WTC11 (cell line): ENCODE data around the gene DDOST. TPM values are rescaled to one million over a fixed set of nuclear protein-coding genes. Genes with fewer than 3 reads are reported as not detected.

Experiments
- ATAC-seq: fragments of 200-7000 bp; cut with Tn5 transposase; 2 replicates; pipeline ENCODE4 v1.10.0; 2021; ENCODE audit warnings: mild to moderate bottlenecking, moderate library complexity
- CTCF ChIA-PET: fragments of 300-600 bp; sonication (Branson Sonifier 250); formaldehyde crosslinking; loops from one replicate; lab custom pipeline; 2021; ENCODE audit warnings: antibody characterized with exemption; lab: Charles Lee
- POLR2A ChIA-PET: fragments of 350-600 bp; sonication (Branson Sonifier 250); formaldehyde crosslinking; loops from one replicate; lab custom pipeline; 2021; ENCODE audit warnings: antibody characterized with exemption; lab: Charles Lee
- DNase-seq: peaks from one replicate; pipeline ENCODE4 v3.0.0; 2021; ENCODE audit warnings: low spot score
- H3K27ac Mint-ChIP-seq: 2 replicates; pipeline ENCODE4 v1.8.0; 2021; ENCODE audit warnings: mixed read lengths
- H3K27me3 Mint-ChIP-seq: 2 replicates; pipeline ENCODE4 v1.8.0; 2021; ENCODE audit warnings: low read depth, mild to moderate bottlenecking, moderate library complexity, mixed read lengths
- H3K36me3 Mint-ChIP-seq: 2 replicates; pipeline ENCODE4 v1.8.0; 2021; ENCODE audit warnings: mixed read lengths
- H3K4me1 Mint-ChIP-seq: 2 replicates; pipeline ENCODE4 v1.8.0; 2022; ENCODE audit warnings: mixed read lengths
- H3K4me3 Mint-ChIP-seq: 2 replicates; pipeline ENCODE4 v1.8.0; 2021; ENCODE audit warnings: mild to moderate bottlenecking, moderate library complexity, mixed read lengths
- H3K9me3 Mint-ChIP-seq: 2 replicates; pipeline ENCODE4 v1.8.0; 2021; ENCODE audit warnings: mixed read lengths
- ARID4B ChIP-seq: sonication (generic); formaldehyde crosslinking; IDR thresholded peaks from 2 replicates; pipeline ENCODE4 v1.8.0; 2023; ENCODE audit warnings: missing genetic modification reagents, mild to moderate bottlenecking, borderline replicate concordance
- CREB1 ChIP-seq: sonication (generic); formaldehyde crosslinking; IDR thresholded peaks from 2 replicates; pipeline ENCODE4 v1.8.0; 2023; ENCODE audit warnings: mild to moderate bottlenecking, missing genetic modification reagents
- EMX1 ChIP-seq: fragments of 250-450 bp; sonication (Bioruptor Pico); IDR thresholded peaks from 2 replicates; pipeline ENCODE4 v1.8.0; 2021; ENCODE audit warnings: mild to moderate bottlenecking
- HMGA2 ChIP-seq: fragments of 250-450 bp; sonication (Bioruptor Pico); IDR thresholded peaks from 2 replicates; pipeline ENCODE4 v1.4.0; 2021; ENCODE audit warnings: mild to moderate bottlenecking, moderate library complexity
- NFATC4 ChIP-seq: fragments of 250-450 bp; sonication (Bioruptor Pico); IDR thresholded peaks from 2 replicates; pipeline ENCODE4 v1.9.0; 2021; ENCODE audit warnings: mild to moderate bottlenecking
- NR1H2 ChIP-seq: sonication (generic); formaldehyde crosslinking; IDR thresholded peaks from 2 replicates; pipeline ENCODE4 v1.9.0; 2021; ENCODE audit warnings: mild to moderate bottlenecking, moderate library complexity, missing genetic modification reagents
- NR3C1 ChIP-seq: sonication (generic); formaldehyde crosslinking; conservative IDR thresholded peaks from 2 replicates; pipeline ENCODE4 v1.8.1; 2023; ENCODE audit warnings: low read depth, mild to moderate bottlenecking, missing genetic modification reagents
- RORB ChIP-seq: fragments of 250-450 bp; sonication (Bioruptor Pico); IDR thresholded peaks from 2 replicates; pipeline ENCODE4 v1.9.0; 2021; ENCODE audit warnings: mild to moderate bottlenecking
- SMAD4 ChIP-seq: sonication (generic); formaldehyde crosslinking; IDR thresholded peaks from 2 replicates; pipeline ENCODE4 v1.8.0; 2022; ENCODE audit warnings: mild to moderate bottlenecking, missing genetic modification reagents
- ZBTB21 ChIP-seq: sonication (generic); formaldehyde crosslinking; IDR thresholded peaks from 2 replicates; pipeline ENCODE4 v1.8.1; 2023; ENCODE audit warnings: mild to moderate bottlenecking, missing genetic modification reagents, borderline replicate concordance
- ZNF219 ChIP-seq: sonication (generic); formaldehyde crosslinking; IDR thresholded peaks from 2 replicates; pipeline ENCODE4 v1.8.0; 2023; ENCODE audit warnings: missing genetic modification reagents, mild to moderate bottlenecking, borderline replicate concordance
- ZNF416 ChIP-seq: fragments of 250-450 bp; sonication (Bioruptor Pico); IDR thresholded peaks from 2 replicates; pipeline ENCODE4 v1.9.0; 2021; ENCODE audit warnings: mild to moderate bottlenecking, inconsistent platforms
- total RNA-seq: library from RNA; stranded (reverse); gene quantifications from 3 replicates; pipeline ENCODE4 v1.2.3, GENCODE V29; 2021
- TF ChIP-seq, protein P1 (sequence below): sonication (generic); formaldehyde crosslinking; IDR thresholded peaks from 2 replicates; pipeline ENCODE4 v1.8.1; 2022; ENCODE audit warnings: low read depth, missing genetic modification reagents, borderline replicate concordance
- TF ChIP-seq, protein P2 (sequence below): sonication (generic); formaldehyde crosslinking; IDR thresholded peaks from 2 replicates; pipeline ENCODE4 v1.8.1; 2023; ENCODE audit warnings: mild to moderate bottlenecking, missing genetic modification reagents, borderline replicate concordance
- TF ChIP-seq, protein P3 (sequence below): sonication (generic); formaldehyde crosslinking; IDR thresholded peaks from 2 replicates; pipeline ENCODE4 v1.8.1; 2023; ENCODE audit warnings: mild to moderate bottlenecking, missing genetic modification reagents
- TF ChIP-seq, protein P4 (sequence below): fragments of 250-450 bp; sonication (Bioruptor Pico); IDR thresholded peaks from 2 replicates; pipeline ENCODE4 v2.1.2; 2022; ENCODE audit warnings: mild to moderate bottlenecking, moderate library complexity
- TF ChIP-seq, protein P5 (sequence below): fragments of 250-450 bp; sonication (Bioruptor Pico); IDR thresholded peaks from 2 replicates; pipeline ENCODE4 v1.8.0; 2021; ENCODE audit warnings: mild to moderate bottlenecking

DDOST gene
- total RNA-seq, 1 experiment from 2014 or later: 300 TPM

DNA sequence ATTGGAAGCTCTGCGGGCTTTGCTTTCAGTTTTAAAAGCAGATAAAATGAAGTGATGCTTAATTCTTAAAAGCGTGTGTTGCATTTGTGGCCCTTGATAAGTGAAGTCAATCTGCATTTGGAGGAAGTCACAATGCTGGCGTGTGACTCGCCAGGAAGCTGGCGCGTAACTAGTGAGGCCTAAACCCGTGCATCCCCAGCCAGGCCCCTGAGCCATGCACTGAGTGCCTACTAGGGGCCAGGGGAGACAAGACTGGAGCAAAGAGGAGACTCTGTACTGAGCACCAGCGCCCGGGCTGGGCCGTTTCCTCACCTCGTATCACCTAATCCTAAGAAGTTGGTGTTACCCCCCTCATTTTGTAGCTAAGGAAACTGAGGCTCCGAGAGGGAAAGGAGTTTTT lies 4.6 kb upstream of the DDOST start (continued):
- TF ChIP-seq NFATC4 (no peak), ZBTB21 (CRISPR knock-in tag) (no peak), CREB1 (no peak), EMX1 (CRISPR knock-in tag) (no peak), HMGA2 (CRISPR knock-in tag) (no peak)
- TF ChIP-seq, protein P1, sequence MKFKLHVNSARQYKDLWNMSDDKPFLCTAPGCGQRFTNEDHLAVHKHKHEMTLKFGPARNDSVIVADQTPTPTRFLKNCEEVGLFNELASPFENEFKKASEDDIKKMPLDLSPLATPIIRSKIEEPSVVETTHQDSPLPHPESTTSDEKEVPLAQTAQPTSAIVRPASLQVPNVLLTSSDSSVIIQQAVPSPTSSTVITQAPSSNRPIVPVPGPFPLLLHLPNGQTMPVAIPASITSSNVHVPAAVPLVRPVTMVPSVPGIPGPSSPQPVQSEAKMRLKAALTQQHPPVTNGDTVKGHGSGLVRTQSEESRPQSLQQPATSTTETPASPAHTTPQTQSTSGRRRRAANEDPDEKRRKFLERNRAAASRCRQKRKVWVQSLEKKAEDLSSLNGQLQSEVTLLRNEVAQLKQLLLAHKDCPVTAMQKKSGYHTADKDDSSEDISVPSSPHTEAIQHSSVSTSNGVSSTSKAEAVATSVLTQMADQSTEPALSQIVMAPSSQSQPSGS (CRISPR knock-in tag): no peak
- TF ChIP-seq, protein P2, sequence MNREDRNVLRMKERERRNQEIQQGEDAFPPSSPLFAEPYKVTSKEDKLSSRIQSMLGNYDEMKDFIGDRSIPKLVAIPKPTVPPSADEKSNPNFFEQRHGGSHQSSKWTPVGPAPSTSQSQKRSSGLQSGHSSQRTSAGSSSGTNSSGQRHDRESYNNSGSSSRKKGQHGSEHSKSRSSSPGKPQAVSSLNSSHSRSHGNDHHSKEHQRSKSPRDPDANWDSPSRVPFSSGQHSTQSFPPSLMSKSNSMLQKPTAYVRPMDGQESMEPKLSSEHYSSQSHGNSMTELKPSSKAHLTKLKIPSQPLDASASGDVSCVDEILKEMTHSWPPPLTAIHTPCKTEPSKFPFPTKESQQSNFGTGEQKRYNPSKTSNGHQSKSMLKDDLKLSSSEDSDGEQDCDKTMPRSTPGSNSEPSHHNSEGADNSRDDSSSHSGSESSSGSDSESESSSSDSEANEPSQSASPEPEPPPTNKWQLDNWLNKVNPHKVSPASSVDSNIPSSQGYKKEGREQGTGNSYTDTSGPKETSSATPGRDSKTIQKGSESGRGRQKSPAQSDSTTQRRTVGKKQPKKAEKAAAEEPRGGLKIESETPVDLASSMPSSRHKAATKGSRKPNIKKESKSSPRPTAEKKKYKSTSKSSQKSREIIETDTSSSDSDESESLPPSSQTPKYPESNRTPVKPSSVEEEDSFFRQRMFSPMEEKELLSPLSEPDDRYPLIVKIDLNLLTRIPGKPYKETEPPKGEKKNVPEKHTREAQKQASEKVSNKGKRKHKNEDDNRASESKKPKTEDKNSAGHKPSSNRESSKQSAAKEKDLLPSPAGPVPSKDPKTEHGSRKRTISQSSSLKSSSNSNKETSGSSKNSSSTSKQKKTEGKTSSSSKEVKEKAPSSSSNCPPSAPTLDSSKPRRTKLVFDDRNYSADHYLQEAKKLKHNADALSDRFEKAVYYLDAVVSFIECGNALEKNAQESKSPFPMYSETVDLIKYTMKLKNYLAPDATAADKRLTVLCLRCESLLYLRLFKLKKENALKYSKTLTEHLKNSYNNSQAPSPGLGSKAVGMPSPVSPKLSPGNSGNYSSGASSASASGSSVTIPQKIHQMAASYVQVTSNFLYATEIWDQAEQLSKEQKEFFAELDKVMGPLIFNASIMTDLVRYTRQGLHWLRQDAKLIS: no peak
- TF ChIP-seq, protein P3, sequence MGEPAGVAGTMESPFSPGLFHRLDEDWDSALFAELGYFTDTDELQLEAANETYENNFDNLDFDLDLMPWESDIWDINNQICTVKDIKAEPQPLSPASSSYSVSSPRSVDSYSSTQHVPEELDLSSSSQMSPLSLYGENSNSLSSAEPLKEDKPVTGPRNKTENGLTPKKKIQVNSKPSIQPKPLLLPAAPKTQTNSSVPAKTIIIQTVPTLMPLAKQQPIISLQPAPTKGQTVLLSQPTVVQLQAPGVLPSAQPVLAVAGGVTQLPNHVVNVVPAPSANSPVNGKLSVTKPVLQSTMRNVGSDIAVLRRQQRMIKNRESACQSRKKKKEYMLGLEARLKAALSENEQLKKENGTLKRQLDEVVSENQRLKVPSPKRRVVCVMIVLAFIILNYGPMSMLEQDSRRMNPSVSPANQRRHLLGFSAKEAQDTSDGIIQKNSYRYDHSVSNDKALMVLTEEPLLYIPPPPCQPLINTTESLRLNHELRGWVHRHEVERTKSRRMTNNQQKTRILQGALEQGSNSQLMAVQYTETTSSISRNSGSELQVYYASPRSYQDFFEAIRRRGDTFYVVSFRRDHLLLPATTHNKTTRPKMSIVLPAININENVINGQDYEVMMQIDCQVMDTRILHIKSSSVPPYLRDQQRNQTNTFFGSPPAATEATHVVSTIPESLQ (CRISPR knock-in tag): no peak

GRCh38 chr1:20663969-20664715 lies 3.0 kb upstream of the DDOST start:
- H3K27me3 Mint-ChIP-seq: no peaks in the 10 kb centered on the region
- ATAC-seq (no peak), DNase-seq (no peak)
- TF ChIP-seq RORB (CRISPR knock-in tag) (no peak), NR3C1 (CRISPR knock-in tag) (no peak), ZNF219 (CRISPR knock-in tag) (no peak), ZNF416 (CRISPR knock-in tag) (no peak), NR1H2 (CRISPR knock-in tag) (no peak), ARID4B (CRISPR knock-in tag) (no peak), SMAD4 (CRISPR knock-in tag) (no peak)
- TF ChIP-seq, protein P4, sequence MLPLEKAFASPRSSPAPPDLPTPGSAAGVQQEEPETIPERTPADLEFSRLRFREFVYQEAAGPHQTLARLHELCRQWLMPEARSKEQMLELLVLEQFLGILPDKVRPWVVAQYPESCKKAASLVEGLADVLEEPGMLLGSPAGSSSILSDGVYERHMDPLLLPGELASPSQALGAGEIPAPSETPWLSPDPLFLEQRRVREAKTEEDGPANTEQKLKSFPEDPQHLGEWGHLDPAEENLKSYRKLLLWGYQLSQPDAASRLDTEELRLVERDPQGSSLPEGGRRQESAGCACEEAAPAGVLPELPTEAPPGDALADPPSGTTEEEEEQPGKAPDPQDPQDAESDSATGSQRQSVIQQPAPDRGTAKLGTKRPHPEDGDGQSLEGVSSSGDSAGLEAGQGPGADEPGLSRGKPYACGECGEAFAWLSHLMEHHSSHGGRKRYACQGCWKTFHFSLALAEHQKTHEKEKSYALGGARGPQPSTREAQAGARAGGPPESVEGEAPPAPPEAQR (CRISPR knock-in tag): no peak
- TF ChIP-seq, protein P5, sequence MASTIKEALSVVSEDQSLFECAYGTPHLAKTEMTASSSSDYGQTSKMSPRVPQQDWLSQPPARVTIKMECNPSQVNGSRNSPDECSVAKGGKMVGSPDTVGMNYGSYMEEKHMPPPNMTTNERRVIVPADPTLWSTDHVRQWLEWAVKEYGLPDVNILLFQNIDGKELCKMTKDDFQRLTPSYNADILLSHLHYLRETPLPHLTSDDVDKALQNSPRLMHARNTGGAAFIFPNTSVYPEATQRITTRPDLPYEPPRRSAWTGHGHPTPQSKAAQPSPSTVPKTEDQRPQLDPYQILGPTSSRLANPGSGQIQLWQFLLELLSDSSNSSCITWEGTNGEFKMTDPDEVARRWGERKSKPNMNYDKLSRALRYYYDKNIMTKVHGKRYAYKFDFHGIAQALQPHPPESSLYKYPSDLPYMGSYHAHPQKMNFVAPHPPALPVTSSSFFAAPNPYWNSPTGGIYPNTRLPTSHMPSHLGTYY (CRISPR knock-in tag): no peak
- ChIA-PET CTCF (interaction anchor here (1.0 to 1.7 kb wide), 3 partner anchors 30 to 141 kb away, joined by 3 to 7 read pairs (median 5); no protein-coding TSS in a partner anchor), POLR2A (interaction anchor here (0.9 kb wide), 1 partner anchor 9 kb away, joined by 3 read pairs; no protein-coding TSS in a partner anchor)
- H3K4me3 Mint-ChIP-seq: no peak overlapping the region
- H3K4me1 Mint-ChIP-seq: peaks cover 22% of the 10 kb centered on the region
- no peak overlapping the region for H3K27ac Mint-ChIP-seq
- H3K36me3 Mint-ChIP-seq: peaks cover 12% of the 10 kb centered on the region
- peaks cover 5% of the 10 kb centered on the region for H3K9me3 Mint-ChIP-seq
